Measurements from ENCODE around the gene INPP5A.

Gene INPP5A

GRCh38 chr10:132647424-132647823 lies 109.8 kb downstream of the INPP5A start:
- Histone ChIP-seq H3K36me3 (ENCODE audit: control insufficient read depth in 2 of 2, insufficient read depth in 2 of 2, low read length in 2 of 2) (peaks cover 0 to 5% of the 10 kb centered on the region in 2 donors), H3K27ac (ENCODE audit: low read depth in 2 of 2, low read length in 2 of 2) (no peak overlapping the region), H3K4me1 (ENCODE audit: control insufficient read depth in 2 of 2, insufficient read depth in 2 of 2, low read length in 2 of 2) (no peaks in the 10 kb centered on the region), H3K9ac (ENCODE audit: low read depth in 1 of 2, low read length in 2 of 2) (no peak overlapping the region), H3K9me3 (ENCODE audit: control insufficient read depth in 2 of 2, low read length in 2 of 2) (no peaks in the 10 kb centered on the region), H3K27me3 (ENCODE audit: control insufficient read depth in 2 of 2, insufficient read depth in 2 of 2, low read length in 2 of 2) (no peaks in the 10 kb centered on the region), H3K4me3 (ENCODE audit: low read length in 2 of 2) (no peak overlapping the region)

DNA sequence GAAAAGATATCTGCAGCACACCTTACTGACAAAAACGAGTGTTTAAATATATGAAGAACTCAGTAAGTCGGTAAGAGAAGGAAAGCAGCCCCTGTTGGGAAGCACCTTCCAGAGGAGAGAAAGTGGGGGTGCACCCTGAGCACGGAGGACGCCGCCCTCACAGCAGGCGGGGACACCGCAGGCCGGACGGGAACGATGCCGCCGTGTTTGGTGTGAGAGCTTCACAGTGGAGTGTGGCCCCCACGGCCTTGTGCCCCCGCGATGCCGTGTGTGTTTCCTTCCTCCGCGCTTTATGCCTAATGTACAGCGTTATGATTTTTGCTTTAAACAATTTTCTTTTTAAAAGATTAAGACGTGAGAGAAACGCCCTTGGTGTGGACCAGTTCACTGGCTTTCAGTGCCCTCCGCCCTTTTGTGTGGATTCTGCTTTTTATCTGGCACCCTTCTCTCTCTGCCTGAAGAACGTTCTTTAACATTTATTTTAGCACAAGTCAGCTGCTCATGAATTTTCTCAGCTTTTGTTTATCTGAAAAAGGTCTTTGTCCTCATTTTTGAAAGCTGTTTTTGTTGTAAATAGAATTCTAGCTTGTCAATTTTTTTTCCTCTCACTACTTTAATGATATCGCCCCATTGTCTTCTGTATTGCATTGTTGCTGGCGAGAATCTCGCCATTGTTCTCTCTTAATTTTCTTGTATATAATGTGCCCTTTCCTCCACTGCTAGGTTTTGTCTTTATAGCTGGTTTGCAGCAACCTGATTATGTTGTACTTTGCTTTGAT lies 110.7 kb downstream of the INPP5A start:
- no peak overlapping the region for H3K4me3 ChIP-seq (ENCODE audit: low read length in 2 of 2)
- H3K4me1 ChIP-seq (ENCODE audit: control insufficient read depth in 2 of 2, insufficient read depth in 2 of 2, low read length in 2 of 2), result no peaks in the 10 kb centered on the region
- no peaks in the 10 kb centered on the region for H3K9me3 ChIP-seq (ENCODE audit: control insufficient read depth in 2 of 2, low read length in 2 of 2)
- H3K27ac ChIP-seq (ENCODE audit: low read depth in 2 of 2, low read length in 2 of 2), result no peak overlapping the region
- no peaks in the 10 kb centered on the region for H3K27me3 ChIP-seq (ENCODE audit: control insufficient read depth in 2 of 2, insufficient read depth in 2 of 2, low read length in 2 of 2)
- no peak overlapping the region for H3K9ac ChIP-seq (ENCODE audit: low read depth in 1 of 2, low read length in 2 of 2)
- H3K36me3 ChIP-seq (ENCODE audit: control insufficient read depth in 2 of 2, insufficient read depth in 2 of 2, low read length in 2 of 2), result peaks cover 0 to 5% of the 10 kb centered on the region in 2 donors

DNA sequence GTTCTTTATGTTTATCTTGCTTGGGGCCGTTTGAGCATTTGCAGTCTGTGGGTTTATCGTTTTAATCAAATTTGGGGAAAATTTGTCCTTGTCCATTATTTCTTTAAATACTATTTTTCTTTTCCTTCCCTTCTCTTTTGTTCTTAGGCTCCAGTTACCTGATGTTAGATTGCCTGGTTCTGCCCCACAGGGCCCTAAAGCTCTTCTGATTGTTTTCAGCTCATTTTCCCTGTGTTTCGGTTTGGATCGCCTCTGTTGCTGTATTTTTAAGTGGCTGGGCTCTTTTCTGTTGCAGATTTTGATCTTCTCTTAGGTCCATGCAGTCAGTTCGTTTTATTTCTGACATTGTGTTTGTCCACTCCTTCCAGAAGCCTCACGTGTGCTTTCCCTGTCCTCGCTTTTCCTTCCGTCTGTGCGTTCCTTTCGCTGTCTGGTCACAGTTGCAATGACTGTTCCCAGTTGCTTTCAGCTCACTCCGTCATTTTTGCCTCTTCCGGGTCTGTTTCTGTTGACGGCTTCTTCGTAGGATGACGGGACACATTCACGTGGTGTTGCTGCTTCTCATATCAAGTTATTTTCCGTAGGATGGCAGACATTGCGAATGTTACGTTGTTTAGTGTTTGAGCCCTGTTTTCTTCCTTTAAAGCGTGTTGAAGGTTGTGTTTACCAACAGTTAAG lies 111.4 kb downstream of the INPP5A start:
- no peaks in the 10 kb centered on the region for H3K4me1 ChIP-seq (ENCODE audit: control insufficient read depth in 2 of 2, insufficient read depth in 2 of 2, low read length in 2 of 2)
- peaks cover 0 to 8% of the 10 kb centered on the region in 2 donors for H3K36me3 ChIP-seq (ENCODE audit: control insufficient read depth in 2 of 2, insufficient read depth in 2 of 2, low read length in 2 of 2)
- no peaks in the 10 kb centered on the region for H3K9me3 ChIP-seq (ENCODE audit: control insufficient read depth in 2 of 2, low read length in 2 of 2)
- H3K9ac ChIP-seq (ENCODE audit: low read depth in 1 of 2, low read length in 2 of 2), result no peak overlapping the region
- no peak overlapping the region for H3K27ac ChIP-seq (ENCODE audit: low read depth in 2 of 2, low read length in 2 of 2)
- H3K27me3 ChIP-seq (ENCODE audit: control insufficient read depth in 2 of 2, insufficient read depth in 2 of 2, low read length in 2 of 2), result no peaks in the 10 kb centered on the region
- H3K4me3 ChIP-seq (ENCODE audit: low read length in 2 of 2), result no peak overlapping the region

GRCh38 chr10:132649651-132650360 lies 112.2 kb downstream of the INPP5A start:
- H3K9me3 ChIP-seq (ENCODE audit: control insufficient read depth in 2 of 2, low read length in 2 of 2), result no peaks in the 10 kb centered on the region
- no peak overlapping the region for H3K9ac ChIP-seq (ENCODE audit: low read depth in 1 of 2, low read length in 2 of 2)
- no peak overlapping the region for H3K27ac ChIP-seq (ENCODE audit: low read depth in 2 of 2, low read length in 2 of 2)
- H3K27me3 ChIP-seq (ENCODE audit: control insufficient read depth in 2 of 2, insufficient read depth in 2 of 2, low read length in 2 of 2), result no peaks in the 10 kb centered on the region
- H3K4me1 ChIP-seq (ENCODE audit: control insufficient read depth in 2 of 2, insufficient read depth in 2 of 2, low read length in 2 of 2), result no peaks in the 10 kb centered on the region
- no peak overlapping the region for H3K4me3 ChIP-seq (ENCODE audit: low read length in 2 of 2)
- peaks cover 0 to 8% of the 10 kb centered on the region in 2 donors for H3K36me3 ChIP-seq (ENCODE audit: control insufficient read depth in 2 of 2, insufficient read depth in 2 of 2, low read length in 2 of 2)

DNA sequence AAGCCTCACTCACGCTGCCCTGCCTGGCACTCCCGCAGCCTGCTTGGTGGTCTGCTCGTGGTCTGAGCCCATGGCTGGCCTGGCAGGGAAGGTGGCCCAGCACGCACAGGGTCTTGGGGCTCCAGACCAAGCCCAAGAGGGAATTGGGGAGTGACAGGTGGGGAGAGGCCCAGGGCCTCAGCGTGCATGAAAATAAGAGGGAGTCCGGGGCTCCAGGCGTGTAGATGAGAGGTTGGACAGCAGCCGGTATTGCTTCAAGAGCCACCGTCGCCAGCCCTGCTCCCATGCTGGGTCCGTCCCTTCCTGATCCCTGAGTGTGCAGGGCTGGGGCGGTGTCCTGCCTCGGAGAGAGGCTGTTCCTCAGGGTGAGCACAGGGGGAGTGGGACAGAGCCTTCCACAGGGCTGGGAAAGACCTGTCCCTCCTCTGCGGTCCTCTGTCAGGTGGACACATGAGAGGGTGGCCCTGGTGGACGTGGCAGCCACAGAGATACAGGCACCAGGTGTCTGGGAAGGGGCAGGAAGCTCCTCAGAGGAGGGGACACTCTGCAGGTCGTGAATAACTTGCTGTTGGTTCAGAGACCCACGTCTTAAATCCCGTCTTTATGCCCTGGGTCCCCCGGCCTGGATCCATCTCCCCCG lies 113.1 kb downstream of the INPP5A start:
- Histone ChIP-seq H3K9me3 (ENCODE audit: control insufficient read depth in 2 of 2, low read length in 2 of 2) (no peaks in the 10 kb centered on the region), H3K4me3 (ENCODE audit: low read length in 2 of 2) (no peak overlapping the region), H3K27me3 (ENCODE audit: control insufficient read depth in 2 of 2, insufficient read depth in 2 of 2, low read length in 2 of 2) (no peaks in the 10 kb centered on the region), H3K4me1 (ENCODE audit: control insufficient read depth in 2 of 2, insufficient read depth in 2 of 2, low read length in 2 of 2) (no peaks in the 10 kb centered on the region), H3K27ac (ENCODE audit: low read depth in 2 of 2, low read length in 2 of 2) (no peak overlapping the region), H3K9ac (ENCODE audit: low read depth in 1 of 2, low read length in 2 of 2) (no peak overlapping the region), H3K36me3 (ENCODE audit: control insufficient read depth in 2 of 2, insufficient read depth in 2 of 2, low read length in 2 of 2) (peaks cover 0 to 8% of the 10 kb centered on the region in 2 donors)

GRCh38 chr10:132651511-132652029 lies 114.0 kb downstream of the INPP5A start:
- Histone ChIP-seq H3K27me3 (ENCODE audit: control insufficient read depth in 2 of 2, insufficient read depth in 2 of 2, low read length in 2 of 2) (no peaks in the 10 kb centered on the region), H3K4me3 (ENCODE audit: low read length in 2 of 2) (no peak overlapping the region), H3K36me3 (ENCODE audit: control insufficient read depth in 2 of 2, insufficient read depth in 2 of 2, low read length in 2 of 2) (peaks cover 0 to 8% of the 10 kb centered on the region in 2 donors), H3K27ac (ENCODE audit: low read depth in 2 of 2, low read length in 2 of 2) (no peak overlapping the region), H3K4me1 (ENCODE audit: control insufficient read depth in 2 of 2, insufficient read depth in 2 of 2, low read length in 2 of 2) (no peaks in the 10 kb centered on the region), H3K9me3 (ENCODE audit: control insufficient read depth in 2 of 2, low read length in 2 of 2) (no peaks in the 10 kb centered on the region), H3K9ac (ENCODE audit: low read depth in 1 of 2, low read length in 2 of 2) (no peak overlapping the region)

- Histone ChIP-seq H3K4me1 (ENCODE audit: control insufficient read depth in 2 of 2, insufficient read depth in 2 of 2, low read length in 2 of 2) (no peaks in the 10 kb centered on the region), H3K9me3 (ENCODE audit: control insufficient read depth in 2 of 2, low read length in 2 of 2) (no peaks in the 10 kb centered on the region), H3K27me3 (ENCODE audit: control insufficient read depth in 2 of 2, insufficient read depth in 2 of 2, low read length in 2 of 2) (no peaks in the 10 kb centered on the region), H3K4me3 (ENCODE audit: low read length in 2 of 2) (no peak overlapping the region), H3K36me3 (ENCODE audit: control insufficient read depth in 2 of 2, insufficient read depth in 2 of 2, low read length in 2 of 2) (peaks cover 0 to 8% of the 10 kb centered on the region in 2 donors), H3K27ac (ENCODE audit: low read depth in 2 of 2, low read length in 2 of 2) (no peak overlapping the region), H3K9ac (ENCODE audit: low read depth in 1 of 2, low read length in 2 of 2) (no peak overlapping the region)
Measured at GRCh38 chr10:132652446-132652845, 114.9 kb downstream of the INPP5A start.

GRCh38 chr10:132652936-132653590 lies 115.5 kb downstream of the INPP5A start:
- H3K27me3 ChIP-seq (ENCODE audit: control insufficient read depth in 2 of 2, insufficient read depth in 2 of 2, low read length in 2 of 2), result no peaks in the 10 kb centered on the region
- peaks cover 0 to 8% of the 10 kb centered on the region in 2 donors for H3K36me3 ChIP-seq (ENCODE audit: control insufficient read depth in 2 of 2, insufficient read depth in 2 of 2, low read length in 2 of 2)
- no peaks in the 10 kb centered on the region for H3K4me1 ChIP-seq (ENCODE audit: control insufficient read depth in 2 of 2, insufficient read depth in 2 of 2, low read length in 2 of 2)
- H3K27ac ChIP-seq (ENCODE audit: low read depth in 2 of 2, low read length in 2 of 2), result no peak overlapping the region
- H3K4me3 ChIP-seq (ENCODE audit: low read length in 2 of 2), result no peak overlapping the region
- H3K9ac ChIP-seq (ENCODE audit: low read depth in 1 of 2, low read length in 2 of 2), result no peak overlapping the region
- H3K9me3 ChIP-seq (ENCODE audit: control insufficient read depth in 2 of 2, low read length in 2 of 2), result no peaks in the 10 kb centered on the region

GRCh38 chr10:132653721-132654120 lies 116.1 kb downstream of the INPP5A start:
- H3K36me3 ChIP-seq (ENCODE audit: control insufficient read depth in 2 of 2, insufficient read depth in 2 of 2, low read length in 2 of 2), result peaks cover 0 to 8% of the 10 kb centered on the region in 2 donors
- H3K4me3 ChIP-seq (ENCODE audit: low read length in 2 of 2), result no peak overlapping the region
- H3K27ac ChIP-seq (ENCODE audit: low read depth in 2 of 2, low read length in 2 of 2), result no peak overlapping the region
- H3K9me3 ChIP-seq (ENCODE audit: control insufficient read depth in 2 of 2, low read length in 2 of 2), result no peaks in the 10 kb centered on the region
- no peak overlapping the region for H3K9ac ChIP-seq (ENCODE audit: low read depth in 1 of 2, low read length in 2 of 2)
- H3K4me1 ChIP-seq (ENCODE audit: control insufficient read depth in 2 of 2, insufficient read depth in 2 of 2, low read length in 2 of 2), result no peaks in the 10 kb centered on the region
- H3K27me3 ChIP-seq (ENCODE audit: control insufficient read depth in 2 of 2, insufficient read depth in 2 of 2, low read length in 2 of 2), result no peaks in the 10 kb centered on the region
